ENCODE measurements around the gene SWSAP1. TPM values are rescaled to one million over a fixed set of nuclear protein-coding genes. Genes with fewer than 3 reads are reported as not detected.

SWSAP1 gene, protein sequence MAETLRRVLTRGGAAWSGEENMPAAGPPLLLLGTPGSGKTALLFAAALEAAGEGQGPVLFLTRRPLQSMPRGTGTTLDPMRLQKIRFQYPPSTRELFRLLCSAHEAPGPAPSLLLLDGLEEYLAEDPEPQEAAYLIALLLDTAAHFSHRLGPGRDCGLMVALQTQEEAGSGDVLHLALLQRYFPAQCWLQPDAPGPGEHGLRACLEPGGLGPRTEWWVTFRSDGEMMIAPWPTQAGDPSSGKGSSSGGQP
- 1 to 10 TPM; 3.7 to 4.3 TPM for total RNA-seq

DNA sequence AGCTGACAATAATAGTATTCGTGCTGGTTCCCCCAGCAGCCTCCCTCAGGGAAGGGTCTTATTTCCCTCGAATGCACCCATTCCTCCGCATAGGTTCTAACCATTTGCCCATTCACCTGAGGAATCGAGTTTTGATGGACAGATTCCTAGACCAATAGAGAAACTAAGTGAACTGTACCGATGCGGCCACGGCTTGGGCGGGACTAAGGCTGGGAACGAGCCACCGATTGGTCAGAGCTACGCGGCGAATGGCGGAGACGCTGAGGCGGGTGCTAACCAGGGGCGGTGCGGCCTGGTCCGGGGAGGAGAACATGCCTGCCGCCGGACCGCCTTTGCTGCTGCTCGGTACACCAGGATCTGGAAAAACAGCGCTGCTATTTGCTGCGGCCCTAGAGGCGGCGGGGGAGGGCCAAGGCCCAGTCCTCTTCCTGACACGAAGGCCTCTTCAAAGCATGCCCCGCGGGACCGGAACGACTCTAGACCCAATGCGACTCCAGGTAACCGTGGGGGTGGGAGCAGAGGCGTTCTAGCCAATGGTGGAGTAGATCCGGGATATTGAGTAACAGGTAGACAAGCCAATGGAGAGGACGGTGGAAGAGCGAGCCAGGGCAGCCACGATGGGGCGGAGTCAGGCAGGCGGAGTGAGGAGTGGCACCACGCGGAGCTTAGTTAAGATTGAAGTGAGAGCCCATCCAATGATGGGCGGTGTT is at the start of gene SWSAP1:
Gene SWSAP1, plus strand, starts transcription at position 234 of the 710 bp plus-strand sequence. Its CDS starts 15 bp downstream, at position 249.

GRCh38 chr19:11339254-11340098 is 35.0 kb upstream of the SWSAP1 start, which contains the start of gene RAB3D:
TSS of gene RAB3D (minus strand) at chr19:11339657. CDS start at chr19:11337399, 2,258 bp downstream.

DNA sequence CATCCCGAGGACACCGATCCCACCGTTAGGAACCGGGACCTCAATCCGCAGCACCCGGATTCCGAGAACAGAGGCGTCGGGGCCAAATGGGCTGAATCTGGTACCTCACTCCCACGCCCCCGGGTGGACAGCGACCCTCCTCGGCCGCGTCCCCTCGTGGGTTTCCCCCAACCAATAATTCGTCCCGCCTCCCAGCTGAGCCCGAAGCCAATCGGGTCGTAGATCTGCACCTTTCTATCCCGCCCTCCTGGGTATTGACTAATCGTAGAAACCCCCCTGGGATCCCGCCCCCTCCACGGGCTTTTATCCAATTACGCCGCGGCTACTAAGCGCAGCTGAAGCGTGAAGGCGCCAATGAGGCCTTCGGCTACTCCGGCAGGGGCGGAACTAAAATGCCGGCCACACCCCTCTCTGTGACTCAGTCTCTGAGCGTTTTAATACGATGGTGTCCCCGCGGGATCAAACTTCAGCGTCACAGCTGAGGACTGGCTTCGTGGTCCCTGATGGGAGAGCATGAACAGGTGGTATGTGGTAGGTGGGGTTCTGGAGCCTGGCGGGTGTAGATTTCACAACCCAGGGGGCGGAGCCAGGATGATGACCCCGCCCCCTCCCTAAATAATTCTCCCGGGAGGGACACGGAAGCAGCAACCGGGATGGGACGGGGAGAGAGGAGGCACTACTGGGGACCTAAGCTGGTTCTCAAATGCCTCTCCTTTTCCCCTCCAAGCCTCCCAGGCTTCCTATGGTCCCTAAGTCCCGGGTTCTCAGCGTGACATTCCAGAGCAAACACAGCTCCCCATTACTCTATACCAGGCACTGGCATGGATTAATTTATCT is 28.1 kb upstream of the SWSAP1 start, which contains the start of the genes CCDC159 and TMEM205:
Gene CCDC159, plus strand, starts transcription at position 416 of the 837 bp plus-strand sequence. Its CDS starts 88 bp downstream, at position 504.
Gene TMEM205, minus strand, starts transcription at position 165 of the 837 bp plus-strand sequence. CDS start 649 bp downstream, outside the sequence.

DNA sequence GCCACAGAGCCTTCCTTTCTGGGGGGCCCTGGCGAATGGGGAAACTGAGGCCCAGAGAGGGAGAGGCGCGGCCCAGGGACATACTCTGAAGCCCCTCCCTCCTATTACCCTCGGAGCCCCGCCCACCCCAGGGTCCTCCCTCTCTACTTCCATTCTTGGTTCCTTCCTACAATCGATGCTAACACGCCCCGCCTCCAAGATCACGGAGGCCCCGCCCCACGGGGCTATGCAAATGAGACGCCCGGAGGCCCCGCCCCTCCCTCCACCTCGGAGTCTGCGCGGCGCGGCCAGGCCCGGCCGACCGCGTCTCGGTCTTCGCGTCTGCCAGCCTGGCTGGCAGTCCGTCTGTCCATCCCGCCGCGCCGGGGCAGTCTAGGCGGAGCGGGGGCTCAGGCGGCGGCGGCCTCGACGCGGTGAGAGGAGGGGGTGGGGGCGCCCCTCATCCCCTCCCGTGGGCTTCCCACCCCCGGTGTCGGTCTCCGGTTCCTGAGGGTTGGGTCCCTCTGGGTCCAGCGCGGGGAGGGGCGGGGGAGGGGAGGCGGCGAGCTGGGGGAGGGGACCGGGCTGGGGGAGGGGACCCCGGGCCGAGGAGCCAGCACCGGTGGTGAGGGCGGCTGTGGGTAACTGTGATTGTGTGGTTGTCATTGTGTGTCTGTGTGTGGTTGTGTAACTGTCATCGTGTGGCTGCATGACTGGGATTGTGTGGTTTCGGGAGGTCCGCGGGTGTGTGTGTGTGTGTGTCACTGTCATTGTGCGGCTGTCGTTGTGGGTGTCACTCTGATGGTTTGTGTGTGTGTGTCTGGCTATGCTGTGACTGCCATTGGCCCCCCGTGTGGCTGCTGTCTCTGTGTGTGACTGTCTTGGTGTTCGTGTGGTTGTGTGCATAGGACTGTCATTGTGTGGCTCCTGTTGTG is 19.0 kb upstream of the SWSAP1 start, which contains the start of gene PLPPR2:
Gene PLPPR2, plus strand, starts transcription at position 273 of the 914 bp plus-strand sequence. CDS start 2,242 bp downstream, outside the sequence.

GRCh38 chr19:11418549-11419506 is 44.4 kb downstream of the SWSAP1 start, which contains the start of gene RGL3:
TSS of gene RGL3 (minus strand) at chr19:11419314. CDS start at chr19:11419278, 36 bp downstream.

Other genes with a start within 250 kb of the SWSAP1 start
- gene SPC24, start 218.9 kb upstream of the SWSAP1 start, total RNA-seq, result 10 to 100 TPM; 64.7 to 68.0 TPM
- gene KANK2, start 177.1 kb upstream of the SWSAP1 start, total RNA-seq, result 1 to 10 TPM; 7.4 to 8.5 TPM
- gene ANGPTL8, start 135.0 kb upstream of the SWSAP1 start, total RNA-seq, result not detected
- under 1 TPM; 0.28 to 0.39 TPM for gene DOCK6, start 112.1 kb upstream of the SWSAP1 start, total RNA-seq
- not detected for gene TSPAN16, start 78.5 kb upstream of the SWSAP1 start, total RNA-seq
- 1 to 10 TPM; 6.4 to 7.0 TPM for gene RAB3D, start 35.0 kb upstream of the SWSAP1 start, total RNA-seq
- gene TMEM205, start 28.4 kb upstream of the SWSAP1 start, total RNA-seq, result 10 to 100 TPM; 25.2 to 25.4 TPM
- 10 to 100 TPM; 21.4 to 22.4 TPM for gene CCDC159, start 28.1 kb upstream of the SWSAP1 start, total RNA-seq
- gene PLPPR2, start 19.2 kb upstream of the SWSAP1 start, total RNA-seq, result 1 to 10 TPM; 1.6 to 2.6 TPM
- 1 to 10 TPM; 5.8 to 6.1 TPM for gene EPOR, start 9.6 kb downstream of the SWSAP1 start, total RNA-seq
- gene RGL3, start 44.6 kb downstream of the SWSAP1 start, total RNA-seq, result not detected
- gene ODAD3, start 60.5 kb downstream of the SWSAP1 start, total RNA-seq, result not detected
- gene PRKCSH, start 61.0 kb downstream of the SWSAP1 start, total RNA-seq, result 100 to 1,000 TPM; 324 to 337 TPM
- under 1 TPM in 1 of 2 experiments, not detected in 1; 0.58 TPM for gene ELAVL3, start 106.4 kb downstream of the SWSAP1 start, total RNA-seq
- 10 to 100 TPM; 20.6 to 20.8 TPM for gene ZNF653, start 131.2 kb downstream of the SWSAP1 start, total RNA-seq
- 10 to 100 TPM; 23.5 TPM for gene ECSIT, start 154.5 kb downstream of the SWSAP1 start, total RNA-seq
- gene CNN1, start 164.2 kb downstream of the SWSAP1 start, total RNA-seq, result not detected
- gene ELOF1, start 184.6 kb downstream of the SWSAP1 start, total RNA-seq, result 10 to 100 TPM; 43.0 to 45.9 TPM
- 10 to 100 TPM; 24.9 to 27.7 TPM for gene ACP5, start 203.0 kb downstream of the SWSAP1 start, total RNA-seq
- 1 to 10 TPM; 5.6 to 5.7 TPM for gene ZNF627, start 222.8 kb downstream of the SWSAP1 start, total RNA-seq